HepG2 (cell line): ENCODE results near the gene UBE2Q1. TPM values are rescaled to one million over a fixed set of nuclear protein-coding genes. Genes with fewer than 3 reads are reported as not detected.

Experiments used
- ATAC-seq: fragments of 200-7000 bp; cut with Tn5 transposase; 3 replicates; pipeline ENCODE4 v1.9.1; 2020; ENCODE audit warnings: mild to moderate bottlenecking, moderate library complexity
- BruUV-seq: library from RNA; stranded (reverse); fragments of 400-500 nt; replicated peaks from 2 replicates; lab custom pipeline; 2021; lab: Mats Ljungman, UMichigan
- CTCF ChIA-PET: fragments of 300-600 bp; formaldehyde crosslinking; extraction: SDS; loops from one replicate; lab custom pipeline; 2021; ENCODE audit warnings: low total read pairs, inconsistent platforms, low intra/inter-chr PET ratio; lab: Yijun Ruan, JAX
- POLR2A ChIA-PET: fragments of 350-600 bp; sonication (Branson Sonifier 250); formaldehyde crosslinking; loops from one replicate; lab custom pipeline; 2020; ENCODE audit warnings: antibody characterized with exemption, inconsistent platforms; lab: Yijun Ruan, JAX
- DNase-seq: peaks from one replicate; pipeline ENCODE4 v3.0.0-alpha.2; 2015; ENCODE audit warnings: low spot score
- FAIRE-seq: peaks from 3 replicates; lab custom pipeline; 2011; peaks lifted over from hg19 to GRCh38; lab: Jason Lieb, UNC
- H2AFZ ChIP-seq: one replicate; pipeline ENCODE4 v1.6.1; 2011; ENCODE audit warnings: low read length, inconsistent platforms
- H3K27ac ChIP-seq: fragments of 300-600 bp; 3 replicates; pipeline ENCODE4 v1.8.0; 2011; ENCODE audit warnings: mixed run types, mild to moderate bottlenecking, mixed read lengths, low read length, inconsistent platforms; ENCODE audit not compliant: insufficient read depth; ENCODE audit errors: extremely low read length
- H3K27me3 ChIP-seq, 2 experiments: fragments of 200-600 bp in 1 of 2; 2 replicates in 1 of 2; 3 replicates in 1 of 2; pipeline versions ENCODE4 v1.6.0 to v1.8.0; 2011; ENCODE audit warnings: low read length in 2 of 2, mild to moderate bottlenecking in 2 of 2, moderate library complexity in 2 of 2, inconsistent platforms in 1 of 2; ENCODE audit not compliant: insufficient read depth in 2 of 2, control insufficient read depth in 1 of 2
- H3K36me3 ChIP-seq, 2 experiments: fragments of 200-600 bp in 1 of 2; replicated peaks in 1 of 2; 2 replicates in 1 of 2; 3 replicates in 1 of 2; pipeline versions ENCODE4 v1.5.1 to v1.8.0; 2011; ENCODE audit warnings: low read length in 2 of 2, inconsistent platforms in 1 of 2; ENCODE audit not compliant: insufficient read depth in 2 of 2, control insufficient read depth in 1 of 2
- H3K4me1 ChIP-seq: 2 replicates; pipeline ENCODE4 v1.5.1; 2012; ENCODE audit warnings: low read length, inconsistent platforms; ENCODE audit not compliant: insufficient read depth
- H3K4me2 ChIP-seq: 2 replicates; pipeline ENCODE4 v1.6.0; 2011; ENCODE audit warnings: low read depth, low read length, inconsistent platforms
- H3K4me3 ChIP-seq, 3 experiments: fragments of 200-600 bp in 1 of 3; sonication (generic), shearing (Covaris generic) in 1 of 3; replicated peaks in 1 of 3; 2 replicates each; pipeline ENCODE4 v1.5.1; 2011 to 2016; ENCODE audit warnings: low read length in 3 of 3, inconsistent platforms in 2 of 3, low read depth in 2 of 3, mild to moderate bottlenecking in 2 of 3, control low read depth in 1 of 3, mixed read lengths in 1 of 3; ENCODE audit not compliant: insufficient read depth in 1 of 3
- H3K79me2 ChIP-seq: one replicate; pipeline ENCODE4 v1.6.1; 2011; ENCODE audit warnings: low read length, inconsistent platforms; ENCODE audit not compliant: insufficient read depth
- H3K9ac ChIP-seq: 2 replicates; pipeline ENCODE4 v1.6.0; 2011; ENCODE audit warnings: mild to moderate bottlenecking, low read depth, low read length, inconsistent platforms; ENCODE audit not compliant: insufficient read depth
- H3K9me3 ChIP-seq: 2 replicates; pipeline ENCODE4 v1.5.1; 2012; ENCODE audit warnings: mild to moderate bottlenecking, low read length
- H4K20me1 ChIP-seq: 2 replicates; pipeline ENCODE4 v1.6.0; 2011; ENCODE audit warnings: inconsistent platforms, mild to moderate bottlenecking, low read length, moderate library complexity; ENCODE audit not compliant: insufficient read depth
- HMG20A ChIP-seq: IDR thresholded peaks from 2 replicates; pipeline ENCODE4 v1.6.1; 2016; ENCODE audit warnings: borderline replicate concordance
- HOXA5 ChIP-seq: sonication (generic); formaldehyde crosslinking; IDR thresholded peaks from 2 replicates; pipeline ENCODE4 v1.4.0; 2020; ENCODE audit warnings: missing genetic modification reagents
- ZBTB40 ChIP-seq, 2 experiments: fragments of 450-650 bp in 1 of 2; sonication (generic) in 1 of 2; formaldehyde crosslinking in 1 of 2; IDR thresholded peaks; 2 replicates each; pipeline versions ENCODE4 v1.6.1 to v1.8.0; 2016 to 2022; ENCODE audit warnings: antibody characterized with exemption in 1 of 2, mild to moderate bottlenecking in 1 of 2, missing genetic modification reagents in 1 of 2
- ZNF124 ChIP-seq: sonication (generic); formaldehyde crosslinking; IDR thresholded peaks from 2 replicates; pipeline ENCODE4 v1.4.0; 2020; ENCODE audit warnings: missing genetic modification reagents
- ZNF143 ChIP-seq: sonication (generic); formaldehyde crosslinking; IDR thresholded peaks from 2 replicates; pipeline ENCODE4 v1.4.0; 2020; ENCODE audit warnings: missing genetic modification reagents
- ZNF629 ChIP-seq: sonication (generic); formaldehyde crosslinking; conservative IDR thresholded peaks from 2 replicates; pipeline ENCODE4 v1.5.0; 2020; ENCODE audit warnings: missing genetic modification reagents
- WGBS: methylation state at CpG from one replicate; pipeline ENCODE4 v1.1.6; 2017; ENCODE audit warnings: low lambda C conversion rate; 5-methylcytosine and 5-hydroxymethylcytosine counted together
- in situ Hi-C: cut with HindIII; loops from 2 replicates; pipeline ENCODE4 v1.10.0; 2017; ENCODE audit warnings: low pct_unique_long_range_greater_than_20kb; ENCODE audit not compliant: extremely low pct_ligation_motif_present
- intact Hi-C: fragments of 100-400 bp; cut with micrococcal nuclease; formaldehyde crosslinking; loops from one replicate; pipeline ENCODE4 v1.10.0; 2022; ENCODE audit not compliant: unreplicated experiment
- polyA plus RNA-seq, 8 experiments: library from polyadenylated mRNA; depleted of rRNA in 3 of 8; stranded (reverse) in 7 of 8; unstranded in 1 of 8; fragments of >200 nt; fragmentation: Illumina TruSeq in 4 of 8; extraction: Trizol in 4 of 8; gene quantifications; 2 replicates each; pipeline versions ENCODE4 v1.2.1 to v1.2.3, GENCODE V29; 2011 to 2016; ENCODE audit warnings: low read depth in 4 of 8, missing spikeins in 1 of 8, mixed read lengths in 1 of 8; ENCODE audit not compliant: insufficient read depth in 1 of 8
- total RNA-seq, 5 experiments: library from RNA; depleted of rRNA; stranded (reverse); fragments of >200 nt; fragmentation: Illumina TruSeq; extraction: Trizol; gene quantifications; 2 replicates each; pipeline ENCODE4 v1.2.3, GENCODE V29; 2016; ENCODE audit warnings: low read depth in 1 of 5

The UBE2Q1 gene
- total and polyA plus RNA-seq, 2 of the 13 experiments (the other 11 are each of a cell fraction or from before 2014, with no cell fraction given), result 11.7 to 41.7 TPM

GRCh38 chr1:154529308-154529707, 29.2 kb downstream of the UBE2Q1 start:
- no peak overlapping the region for H3K27ac ChIP-seq
- POLR2A ChIA-PET, result no interaction called here
- H4K20me1 ChIP-seq, result no peaks in the 10 kb centered on the region
- no peak overlapping the region for H3K9ac ChIP-seq
- 57% methylated on average over 6 of the region's 6 CpGs for WGBS
- TF ChIP-seq HOXA5 (CRISPR knock-in tag), result no peak
- TF ChIP-seq ZNF629 (CRISPR knock-in tag), result no peak
- TF ChIP-seq ZBTB40 (IDR thresholded peaks at IDR 0.05), result peak; percentile 72
- TF ChIP-seq ZBTB40 (CRISPR knock-in tag; IDR thresholded peaks at IDR 0.05), result no peak
- no peak for TF ChIP-seq HMG20A (CRISPR knock-in tag)
- no peak for TF ChIP-seq ZNF143 (CRISPR knock-in tag)
- TF ChIP-seq ZNF124 (CRISPR knock-in tag), result no peak
- no peak overlapping the region for H3K4me3 ChIP-seq
- no peak overlapping the region for H2AFZ ChIP-seq
- H3K4me1 ChIP-seq, result no peaks in the 10 kb centered on the region
- H3K9me3 ChIP-seq, result no peaks in the 10 kb centered on the region
- BruUV-seq, result no TSS peak
- CTCF ChIA-PET, result no interaction called here
- no peak overlapping the region for H3K4me2 ChIP-seq
- H3K27me3 ChIP-seq, result no peaks in the 10 kb centered on the region
- in situ Hi-C loops, result no loop called here
- FAIRE-seq (no peak), DNase-seq (no peak), ATAC-seq (no peak)
- no peaks in the 10 kb centered on the region for H3K36me3 ChIP-seq
- intact Hi-C loops, result no loop called here
- no peaks in the 10 kb centered on the region for H3K79me2 ChIP-seq
